ENCODE data around the gene MED20.
A peak's percentile ranks its signal among the peaks of the same experiment; 100 is the strongest.

MED20 gene

GRCh38 chr6:41914869-41915530 is 5.9 kb downstream of the MED20 start:
- no peaks in the 10 kb centered on the region for H3K27me3 ChIP-seq (replicated peaks; ENCODE audit: control insufficient read depth, insufficient read depth, low read length, poor library complexity, severe bottlenecking)
- H3K27ac ChIP-seq (ENCODE audit: insufficient read depth, low read length, poor library complexity, severe bottlenecking) = no peak overlapping the region
- H3K4me1 ChIP-seq (ENCODE audit: control insufficient read depth, insufficient read depth, low read length, poor library complexity, severe bottlenecking) = peaks cover under 1% of the 10 kb centered on the region
- DNase-seq = no peak
- peaks cover 6% of the 10 kb centered on the region for H3K36me3 ChIP-seq (ENCODE audit: control insufficient read depth, insufficient read depth, low read length)
- H3K9me3 ChIP-seq (ENCODE audit: control insufficient read depth, low read length) = no peaks in the 10 kb centered on the region
- H3K4me3 ChIP-seq (ENCODE audit: insufficient read depth, low read depth, low read length, poor library complexity, severe bottlenecking) = no peak overlapping the region

DNA sequence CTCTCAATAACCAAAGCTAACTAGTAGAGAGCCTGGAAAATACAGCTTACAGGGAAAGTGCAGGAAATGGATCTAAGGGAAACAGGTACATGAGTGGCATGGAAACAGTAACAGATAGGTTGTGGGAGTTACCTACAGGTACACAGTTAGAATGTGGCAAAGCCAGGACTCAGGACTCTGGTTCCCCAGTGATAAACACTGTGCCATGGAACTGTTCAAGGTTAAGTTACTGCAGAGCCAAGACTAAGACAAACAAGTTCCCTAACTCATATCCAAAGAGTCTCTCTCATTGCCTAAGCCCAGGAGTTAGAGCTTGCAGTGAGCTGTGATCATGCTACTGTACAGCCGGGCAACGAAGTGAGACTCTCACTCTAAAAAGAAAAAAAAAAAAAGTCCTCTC is 6.6 kb downstream of the MED20 start:
- no peaks in the 10 kb centered on the region for H3K27me3 ChIP-seq (replicated peaks; ENCODE audit: control insufficient read depth, insufficient read depth, low read length, poor library complexity, severe bottlenecking)
- no peak overlapping the region for H3K27ac ChIP-seq (ENCODE audit: insufficient read depth, low read length, poor library complexity, severe bottlenecking)
- H3K4me3 ChIP-seq (ENCODE audit: insufficient read depth, low read depth, low read length, poor library complexity, severe bottlenecking) = no peak overlapping the region
- peaks cover 6% of the 10 kb centered on the region for H3K36me3 ChIP-seq (ENCODE audit: control insufficient read depth, insufficient read depth, low read length)
- no peaks in the 10 kb centered on the region for H3K9me3 ChIP-seq (ENCODE audit: control insufficient read depth, low read length)
- DNase-seq = no peak
- no peaks in the 10 kb centered on the region for H3K4me1 ChIP-seq (ENCODE audit: control insufficient read depth, insufficient read depth, low read length, poor library complexity, severe bottlenecking)

DNA sequence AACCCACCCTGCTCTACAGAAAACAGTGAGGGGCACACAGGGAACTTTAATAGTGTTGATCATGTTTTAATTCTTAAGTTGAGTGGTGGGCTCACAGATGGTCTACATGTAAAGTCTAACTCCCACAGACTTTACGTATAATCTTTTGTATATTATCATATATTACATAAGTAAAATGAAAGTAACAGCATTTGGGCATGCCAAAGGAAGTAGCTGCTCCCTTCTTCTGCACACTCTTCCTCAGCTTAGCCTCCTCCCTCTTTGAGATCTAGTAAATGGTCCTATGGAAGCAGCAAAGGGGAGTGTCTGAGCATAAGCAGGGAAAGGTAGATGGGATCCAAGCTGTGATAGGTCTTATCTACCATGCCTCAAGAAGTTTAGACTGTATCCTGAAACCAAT is 11.2 kb downstream of the MED20 start:
- Histone ChIP-seq H3K36me3 (ENCODE audit: control insufficient read depth, insufficient read depth, low read length) (peaks cover 34% of the 10 kb centered on the region), H3K4me1 (ENCODE audit: control insufficient read depth, insufficient read depth, low read length, poor library complexity, severe bottlenecking) (no peaks in the 10 kb centered on the region), H3K9me3 (ENCODE audit: control insufficient read depth, low read length) (no peaks in the 10 kb centered on the region), H3K27me3 (replicated peaks; ENCODE audit: control insufficient read depth, insufficient read depth, low read length, poor library complexity, severe bottlenecking) (no peaks in the 10 kb centered on the region), H3K27ac (ENCODE audit: insufficient read depth, low read length, poor library complexity, severe bottlenecking) (no peak overlapping the region), H3K4me3 (ENCODE audit: insufficient read depth, low read depth, low read length, poor library complexity, severe bottlenecking) (no peak overlapping the region)
- DNase-seq = no peak

- Histone ChIP-seq H3K27me3 (replicated peaks; ENCODE audit: control insufficient read depth, insufficient read depth, low read length, poor library complexity, severe bottlenecking) (no peaks in the 10 kb centered on the region), H3K4me3 (ENCODE audit: insufficient read depth, low read depth, low read length, poor library complexity, severe bottlenecking) (no peak overlapping the region), H3K4me1 (ENCODE audit: control insufficient read depth, insufficient read depth, low read length, poor library complexity, severe bottlenecking) (no peaks in the 10 kb centered on the region), H3K27ac (ENCODE audit: insufficient read depth, low read length, poor library complexity, severe bottlenecking) (no peak overlapping the region), H3K9me3 (ENCODE audit: control insufficient read depth, low read length) (no peaks in the 10 kb centered on the region), H3K36me3 (ENCODE audit: control insufficient read depth, insufficient read depth, low read length) (peaks cover 11% of the 10 kb centered on the region)
- peak; percentile 32 to 51 (median 34) for DNase-seq
Measured at GRCh38 chr6:41901882-41902519, 18.9 kb downstream of the MED20 start.

DNA sequence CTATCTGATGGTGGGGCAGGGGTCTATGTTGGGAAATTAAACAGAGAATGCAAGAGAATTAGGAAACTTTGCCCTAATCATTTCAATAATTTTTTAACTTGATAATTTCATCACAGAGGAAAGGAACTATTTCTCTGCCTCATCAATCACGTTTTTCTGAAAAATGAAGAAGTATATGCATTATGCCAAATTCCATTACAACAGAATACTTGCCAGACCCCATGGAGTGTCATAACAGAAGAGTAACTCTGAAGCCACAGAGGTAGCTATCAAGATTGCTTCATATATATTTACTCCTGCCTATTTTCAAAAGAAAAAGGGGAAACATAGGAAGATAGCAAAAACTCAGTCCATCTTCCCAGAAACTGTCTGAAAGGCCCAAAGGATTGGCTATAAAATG is 20.1 kb downstream of the MED20 start:
- peaks cover under 1% of the 10 kb centered on the region for H3K36me3 ChIP-seq (ENCODE audit: control insufficient read depth, insufficient read depth, low read length)
- H3K4me3 ChIP-seq (ENCODE audit: insufficient read depth, low read depth, low read length, poor library complexity, severe bottlenecking) = no peak overlapping the region
- H3K27me3 ChIP-seq (replicated peaks; ENCODE audit: control insufficient read depth, insufficient read depth, low read length, poor library complexity, severe bottlenecking) = no peaks in the 10 kb centered on the region
- DNase-seq = no peak
- peaks cover 5% of the 10 kb centered on the region for H3K4me1 ChIP-seq (ENCODE audit: control insufficient read depth, insufficient read depth, low read length, poor library complexity, severe bottlenecking)
- no peak overlapping the region for H3K27ac ChIP-seq (ENCODE audit: insufficient read depth, low read length, poor library complexity, severe bottlenecking)
- no peaks in the 10 kb centered on the region for H3K9me3 ChIP-seq (ENCODE audit: control insufficient read depth, low read length)

DNA sequence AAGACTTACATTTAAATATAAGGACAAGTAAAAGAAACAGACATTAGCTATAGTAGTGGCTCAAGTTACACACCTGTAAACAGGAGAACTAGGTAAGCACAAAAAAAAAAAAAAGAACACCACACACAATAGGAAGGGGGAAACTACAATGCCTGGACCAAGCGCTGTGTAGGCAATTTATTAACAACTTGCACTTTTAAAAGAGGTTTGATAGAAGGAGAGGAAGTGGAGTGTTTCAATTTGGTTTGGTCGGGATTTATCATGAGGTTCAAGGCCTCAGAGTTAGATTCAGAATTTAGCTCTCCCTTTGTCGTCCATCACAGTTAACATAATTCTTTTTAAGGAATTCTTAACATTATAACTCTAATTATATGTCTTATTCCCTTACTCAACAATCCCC is 24.7 kb downstream of the MED20 start:
- H3K27ac ChIP-seq (ENCODE audit: insufficient read depth, low read length, poor library complexity, severe bottlenecking) = no peak overlapping the region
- DNase-seq = no peak

GRCh38 chr6:41895300-41896233 is 25.4 kb downstream of the MED20 start, which contains the start of gene USP49:
USP49 (minus strand) TSS chr6:41895375; CDS start chr6:41806983, 88,392 bp downstream.
- H3K27ac ChIP-seq (ENCODE audit: insufficient read depth, low read length, poor library complexity, severe bottlenecking) = peak within 1 kb of the TSS; percentile 79
- H3K27me3 ChIP-seq (replicated peaks; ENCODE audit: control insufficient read depth, insufficient read depth, low read length, poor library complexity, severe bottlenecking) = no peaks in the 10 kb centered on the region
- peaks cover 12% of the 10 kb centered on the region for H3K4me1 ChIP-seq (ENCODE audit: control insufficient read depth, insufficient read depth, low read length, poor library complexity, severe bottlenecking)
- DNase-seq = peak; percentile 84 to 86 (median 84)
- H3K36me3 ChIP-seq (ENCODE audit: control insufficient read depth, insufficient read depth, low read length) = no peaks in the 10 kb centered on the region
- H3K4me3 ChIP-seq (ENCODE audit: insufficient read depth, low read depth, low read length, poor library complexity, severe bottlenecking) = peak within 1 kb of the TSS; percentile 75
- H3K9me3 ChIP-seq (ENCODE audit: control insufficient read depth, low read length) = no peaks in the 10 kb centered on the region

More for the DNA sequence above, 24.7 kb downstream of the MED20 start:
- H3K36me3 ChIP-seq (ENCODE audit: control insufficient read depth, insufficient read depth, low read length) = no peaks in the 10 kb centered on the region
- H3K4me1 ChIP-seq (ENCODE audit: control insufficient read depth, insufficient read depth, low read length, poor library complexity, severe bottlenecking) = peaks cover 12% of the 10 kb centered on the region
- H3K4me3 ChIP-seq (ENCODE audit: insufficient read depth, low read depth, low read length, poor library complexity, severe bottlenecking) = no peak overlapping the region
- no peaks in the 10 kb centered on the region for H3K9me3 ChIP-seq (ENCODE audit: control insufficient read depth, low read length)
- H3K27me3 ChIP-seq (replicated peaks; ENCODE audit: control insufficient read depth, insufficient read depth, low read length, poor library complexity, severe bottlenecking) = no peaks in the 10 kb centered on the region

GRCh38 chr6:41894366-41895299 is 26.3 kb downstream of the MED20 start:
- Histone ChIP-seq H3K9me3 (ENCODE audit: control insufficient read depth, low read length) (no peaks in the 10 kb centered on the region), H3K4me3 (ENCODE audit: insufficient read depth, low read depth, low read length, poor library complexity, severe bottlenecking) (peak overlapping the region; percentile 75), H3K4me1 (ENCODE audit: control insufficient read depth, insufficient read depth, low read length, poor library complexity, severe bottlenecking) (peaks cover 12% of the 10 kb centered on the region), H3K27ac (ENCODE audit: insufficient read depth, low read length, poor library complexity, severe bottlenecking) (peak overlapping the region; percentile 79), H3K27me3 (replicated peaks; ENCODE audit: control insufficient read depth, insufficient read depth, low read length, poor library complexity, severe bottlenecking) (no peaks in the 10 kb centered on the region), H3K36me3 (ENCODE audit: control insufficient read depth, insufficient read depth, low read length) (no peaks in the 10 kb centered on the region)
- no peak for DNase-seq

DNA sequence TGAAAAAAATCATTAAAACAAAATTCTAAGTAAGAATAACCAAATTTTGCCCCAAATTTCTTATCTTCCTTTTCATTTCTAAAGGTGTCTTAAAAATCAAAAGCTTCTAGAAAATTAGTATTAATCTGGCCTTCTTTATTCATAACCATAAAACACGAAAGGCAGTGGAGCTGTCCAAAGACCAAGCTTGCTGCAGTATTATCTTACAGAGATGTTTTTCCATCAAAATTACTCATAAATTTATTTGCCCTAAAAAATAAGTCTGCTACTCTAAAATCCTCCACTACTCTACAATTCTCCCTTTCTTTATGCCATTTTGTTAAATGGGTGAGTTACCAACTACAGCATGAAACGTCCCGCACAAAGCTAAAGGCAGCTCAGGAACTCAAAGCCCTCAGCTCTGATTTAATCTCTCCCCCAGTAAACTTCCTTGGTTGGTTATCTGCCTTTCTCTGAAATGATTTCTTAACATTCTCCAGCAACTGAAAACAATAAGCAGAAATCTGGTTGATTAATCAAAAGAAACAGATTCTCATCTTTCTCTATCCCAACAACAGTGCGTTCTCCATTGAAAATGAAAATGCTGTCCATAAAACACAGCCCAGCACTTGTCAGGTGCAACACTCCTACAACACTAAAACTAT is 27.9 kb downstream of the MED20 start:
- Histone ChIP-seq H3K9me3 (ENCODE audit: control insufficient read depth, low read length) (no peaks in the 10 kb centered on the region), H3K36me3 (ENCODE audit: control insufficient read depth, insufficient read depth, low read length) (no peaks in the 10 kb centered on the region), H3K27ac (ENCODE audit: insufficient read depth, low read length, poor library complexity, severe bottlenecking) (no peak overlapping the region), H3K4me1 (ENCODE audit: control insufficient read depth, insufficient read depth, low read length, poor library complexity, severe bottlenecking) (peaks cover 12% of the 10 kb centered on the region), H3K4me3 (ENCODE audit: insufficient read depth, low read depth, low read length, poor library complexity, severe bottlenecking) (no peak overlapping the region), H3K27me3 (replicated peaks; ENCODE audit: control insufficient read depth, insufficient read depth, low read length, poor library complexity, severe bottlenecking) (no peaks in the 10 kb centered on the region)
- DNase-seq = no peak
